AG09319 (cell line): ENCODE results near the gene RPL3.

Experiments
- DNase-seq: peaks from one replicate; pipeline ENCODE4 v3.0.0-alpha.2; 2010; ENCODE audit warnings: low read depth; ENCODE audit errors: extremely low read depth
- CTCF ChIP-seq: IDR thresholded peaks from 2 replicates; pipeline ENCODE4 v1.5.1; 2011; ENCODE audit warnings: low read depth, mild to moderate bottlenecking, inconsistent platforms, low read length, moderate library complexity

Gene RPL3

GRCh38 chr22:39292561-39293074, 26.8 kb downstream of the RPL3 start:
- DNase-seq: peak; percentile 56
- no peak for TF ChIP-seq CTCF

- no peak for TF ChIP-seq CTCF
- no peak for DNase-seq
Observed at GRCh38 chr22:39292031-39292462, 27.4 kb downstream of the RPL3 start.

- TF ChIP-seq CTCF: no peak; the same call in 1 of the 2 replicates
- DNase-seq: no peak
Observed at GRCh38 chr22:39291523-39291922, 27.9 kb downstream of the RPL3 start.

- no peak for DNase-seq
Observed at GRCh38 chr22:39290724-39291161, 28.7 kb downstream of the RPL3 start.

GRCh38 chr22:39289975-39290720, 29.3 kb downstream of the RPL3 start:
- no peak for TF ChIP-seq CTCF
- no peak for DNase-seq

More at GRCh38 chr22:39290724-39291161, 28.7 kb downstream of the RPL3 start:
- no peak for TF ChIP-seq CTCF

- no peak for TF ChIP-seq CTCF
- no peak for DNase-seq
Observed at GRCh38 chr22:39289533-39289932, 29.9 kb downstream of the RPL3 start.

GRCh38 chr22:39288135-39288898, 31.1 kb downstream of the RPL3 start:
- no peak for TF ChIP-seq CTCF
- no peak for DNase-seq
